Caki2 (cell line): ENCODE measurements around the gene SEMA5A. TPM values are rescaled to one million over a fixed set of nuclear protein-coding genes. Genes with fewer than 3 reads are reported as not detected.

ENCODE experiments used
- DNase-seq: peaks from one replicate; pipeline ENCODE4 v3.0.0-alpha.2; 2015; ENCODE audit warnings: low read depth
- in situ Hi-C: cut with HindIII; loops from 2 replicates; pipeline ENCODE4 v1.10.0; 2016; ENCODE audit warnings: low sequenced_read_pairs, low pct_unique_long_range_greater_than_20kb, mixed read lengths
- total RNA-seq: library from RNA; depleted of rRNA; stranded (reverse); fragments of >200 nt; shearing (Covaris generic); gene quantifications from 2 replicates; pipeline ENCODE4 v1.2.3, GENCODE V29; 2014; ENCODE audit warnings: low replicate concordance

Gene SEMA5A
- total RNA-seq, 1 experiment from 2014 or later: 0.57 TPM

DNA sequence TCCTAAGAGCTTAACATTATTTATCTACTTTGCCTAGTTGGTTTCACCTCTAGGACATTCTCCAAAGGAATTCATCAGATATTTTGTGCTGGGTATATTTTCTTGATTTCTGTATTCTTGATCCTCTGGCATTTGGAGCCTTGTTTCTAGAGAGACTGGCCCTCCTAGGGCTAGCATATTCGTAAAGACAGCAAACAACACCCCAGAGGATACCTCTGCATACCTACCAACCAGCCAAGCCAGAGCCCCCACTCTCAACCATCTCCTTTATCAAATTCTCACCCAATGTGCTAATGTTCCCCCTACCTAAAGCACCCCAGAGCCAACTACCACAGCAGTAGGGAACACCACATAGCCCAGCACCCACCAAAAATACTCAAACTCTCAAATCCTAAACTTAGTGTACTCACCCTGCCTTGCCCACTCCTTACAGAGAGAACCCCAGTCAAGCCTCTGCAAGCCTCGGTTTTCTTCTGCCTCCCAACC, 149.5 kb downstream of the SEMA5A start:
- in situ Hi-C loops: no loop called here
- DNase-seq: no peak

GRCh38 chr5:9395706-9396105, 150.2 kb downstream of the SEMA5A start:
- DNase-seq: no peak
- in situ Hi-C loops: no loop called here

DNA sequence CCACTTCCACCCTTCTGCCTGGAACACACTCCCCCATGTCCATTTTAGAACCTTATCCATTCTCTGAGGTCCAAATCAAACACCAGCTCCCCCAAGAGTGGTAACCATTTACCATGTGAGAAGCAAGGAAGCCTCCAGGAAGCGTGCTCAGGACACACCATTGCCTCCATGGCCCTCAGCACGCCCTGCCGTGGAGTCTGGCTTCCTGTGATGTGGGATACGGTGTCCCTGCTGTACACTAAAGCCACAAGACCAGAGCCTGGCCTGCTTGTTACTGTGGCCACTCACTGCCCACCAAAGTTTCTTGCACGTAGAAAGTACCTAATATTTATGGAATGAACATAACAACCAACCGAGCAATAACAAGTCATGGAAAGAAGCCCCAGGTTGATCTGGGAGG, 151.7 kb downstream of the SEMA5A start:
- DNase-seq: no peak
- in situ Hi-C loops: no loop called here

DNA sequence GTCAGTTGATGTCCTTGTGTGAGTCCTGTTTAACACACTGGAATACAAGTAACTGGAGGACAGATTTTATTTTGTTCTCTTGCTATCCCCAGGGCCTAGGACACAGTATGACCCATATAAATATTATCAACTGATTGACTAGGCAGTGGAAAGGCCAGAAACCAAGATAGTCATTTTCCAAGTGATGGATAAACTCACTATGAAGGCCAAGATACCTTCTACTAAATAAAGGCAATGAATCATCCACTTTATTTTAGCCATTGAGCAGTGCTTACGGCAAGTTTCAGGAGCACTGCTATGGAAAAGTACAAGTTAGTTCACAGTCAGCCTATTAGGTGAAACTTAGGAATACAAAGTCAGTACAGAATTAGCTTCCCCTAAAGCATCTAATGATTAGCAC, 153.2 kb downstream of the SEMA5A start:
- DNase-seq: no peak

GRCh38 chr5:9391080-9391479, 154.8 kb downstream of the SEMA5A start:
- no peak for DNase-seq
- in situ Hi-C loops: no loop called here

More for the DNA sequence above, 153.2 kb downstream of the SEMA5A start:
- in situ Hi-C loops: no loop called here

DNA sequence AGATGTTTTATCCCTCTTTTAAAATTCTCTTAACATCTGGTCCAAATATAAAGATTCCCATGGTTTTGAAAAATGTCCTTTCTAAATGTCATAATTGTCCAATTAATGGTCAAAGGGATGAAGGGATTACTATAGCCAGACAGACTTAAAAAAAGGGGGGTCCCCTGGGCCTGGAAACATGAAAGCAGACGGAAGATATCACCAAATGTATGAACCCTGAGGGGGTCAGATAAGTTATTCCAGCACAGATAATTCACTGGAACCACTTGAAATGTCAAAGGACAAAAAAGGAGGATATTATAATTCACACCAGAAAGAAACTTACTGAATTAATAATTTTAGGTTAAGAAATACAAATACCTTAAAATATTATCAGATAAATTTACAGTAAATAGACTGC, 155.8 kb downstream of the SEMA5A start:
- in situ Hi-C loops: no loop called here
- no peak for DNase-seq

DNA sequence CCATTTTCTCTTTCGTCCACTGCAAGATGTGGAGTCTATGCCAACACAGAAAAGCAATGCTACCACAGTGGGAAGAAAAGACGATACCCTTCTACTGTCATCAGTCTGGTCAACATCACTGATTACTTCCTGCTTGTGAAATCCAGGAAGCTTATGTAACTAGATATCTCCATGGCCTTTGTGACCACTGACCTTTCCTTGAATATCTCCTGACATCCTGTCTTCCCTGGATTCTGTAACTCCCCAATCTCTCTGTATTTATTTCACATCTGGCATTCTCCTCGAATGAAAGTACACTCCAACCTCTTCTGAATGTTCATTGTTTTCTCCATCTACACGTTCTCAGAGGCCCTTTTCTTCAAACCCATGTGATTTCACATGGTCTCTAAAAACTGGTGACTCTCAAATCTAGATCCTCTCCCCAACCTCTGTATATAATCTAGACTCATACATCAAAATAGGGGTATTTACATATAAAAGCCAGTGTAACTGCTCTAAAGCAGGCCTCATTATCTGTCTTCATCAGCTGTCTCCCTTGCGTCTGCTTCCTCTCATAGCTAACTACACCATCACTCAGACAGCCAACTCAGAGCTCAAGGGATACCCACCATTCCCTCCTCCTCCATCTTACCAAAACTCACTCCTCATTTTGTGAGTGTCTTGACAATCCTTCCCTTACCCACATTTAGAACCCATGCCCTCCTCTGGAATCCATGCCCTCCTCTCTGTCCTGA, 156.8 kb downstream of the SEMA5A start:
- in situ Hi-C loops: no loop called here
- DNase-seq: no peak

GRCh38 chr5:9387879-9388278, 158.0 kb downstream of the SEMA5A start:
- no peak for DNase-seq
- in situ Hi-C loops: no loop called here

- in situ Hi-C loops: no loop called here
- DNase-seq: no peak
These were observed 158.9 kb downstream of the SEMA5A start for GRCh38 chr5:9386945-9387344.

DNA sequence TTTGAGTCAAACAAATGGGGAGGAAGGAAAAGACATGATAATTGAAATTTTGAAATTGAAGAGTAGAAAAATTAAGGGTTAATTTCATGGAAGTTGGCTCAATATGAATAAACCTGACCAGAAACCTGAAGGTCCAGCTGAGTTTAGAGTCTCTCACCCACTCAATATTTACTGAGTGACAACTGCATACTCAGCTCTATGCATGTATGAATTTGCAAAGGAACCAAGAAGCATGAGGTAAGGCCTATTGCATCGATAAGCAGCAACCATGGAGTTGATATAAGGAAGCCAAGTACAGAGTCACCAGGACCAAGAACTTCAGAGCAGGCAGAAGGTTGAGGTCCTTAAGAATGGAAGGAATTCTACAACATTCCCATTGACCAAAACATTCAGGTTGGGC, 163.4 kb downstream of the SEMA5A start:
- in situ Hi-C loops: no loop called here
- DNase-seq: no peak

DNA sequence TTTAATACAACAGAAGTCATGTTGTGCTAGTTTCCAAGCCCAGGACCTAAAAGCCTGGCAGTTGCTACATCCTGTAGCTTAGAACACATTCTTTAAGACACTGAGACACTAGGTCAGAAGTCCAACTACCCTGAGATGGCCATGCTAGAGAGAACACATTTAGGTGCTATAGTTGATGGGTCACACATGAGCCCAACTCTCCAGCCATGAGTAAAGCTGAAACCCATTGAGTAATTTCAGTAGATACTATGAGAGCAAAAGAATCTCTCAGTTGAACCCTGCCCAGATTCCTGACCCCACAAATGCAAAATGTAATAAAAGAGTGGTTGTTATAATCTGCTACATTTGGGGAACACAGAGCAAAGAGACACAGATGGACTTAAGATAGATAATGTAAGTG, 164.4 kb downstream of the SEMA5A start:
- DNase-seq: no peak
- in situ Hi-C loops: no loop called here

DNA sequence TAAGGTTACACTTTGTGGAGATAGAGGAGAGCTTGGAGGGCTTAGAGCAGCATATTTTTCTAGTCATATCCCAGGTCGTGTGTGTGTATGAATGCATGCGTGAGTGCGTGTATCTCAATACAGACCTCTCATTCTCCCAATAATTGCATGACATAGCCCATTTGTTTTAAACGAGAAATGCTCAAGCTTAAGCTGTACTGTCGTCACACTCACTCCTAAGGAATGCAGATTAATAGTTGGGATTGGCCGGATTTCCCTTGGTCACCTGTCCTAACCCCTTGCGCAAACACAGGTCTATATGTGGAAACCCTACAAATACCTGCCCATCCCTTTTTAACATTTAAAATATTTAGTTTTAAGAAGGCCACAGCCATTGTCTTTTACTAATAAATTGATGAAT, 165.8 kb downstream of the SEMA5A start:
- in situ Hi-C loops: no loop called here
- DNase-seq: no peak

DNA sequence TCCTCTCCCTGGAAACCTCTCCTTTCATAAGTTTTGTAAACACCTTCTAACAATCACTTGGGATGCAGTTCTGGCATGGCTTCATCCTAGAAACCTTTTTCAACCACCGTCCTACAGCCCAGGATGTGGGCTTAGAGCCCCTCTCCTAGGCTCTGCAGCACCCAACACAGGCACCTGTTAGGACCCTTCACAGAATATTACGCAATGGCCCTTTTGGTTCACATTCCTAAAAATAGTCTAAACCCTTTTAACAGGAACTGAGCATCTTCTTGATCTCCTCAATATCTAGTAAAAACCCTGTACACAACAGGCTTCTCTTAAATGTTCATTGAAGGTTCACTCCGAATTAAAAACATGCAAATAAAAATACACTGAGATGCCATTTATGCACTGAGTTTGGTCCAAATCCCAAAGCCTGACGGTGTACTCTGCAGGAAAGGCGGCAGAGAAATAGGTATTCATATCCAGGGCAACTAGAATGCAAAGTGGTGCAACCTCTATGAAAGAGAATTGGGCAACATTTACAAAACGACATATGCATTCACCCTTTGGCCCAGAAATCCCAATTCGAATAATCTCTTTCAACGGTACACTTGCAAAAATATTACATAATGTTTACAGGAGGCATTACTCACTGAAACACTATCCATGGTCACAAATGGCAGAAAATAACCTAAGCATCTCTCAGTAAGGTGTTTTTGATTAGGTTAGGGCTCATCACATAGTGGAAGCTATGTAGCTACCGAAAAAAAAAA, 169.3 kb downstream of the SEMA5A start:
- DNase-seq: no peak
- in situ Hi-C loops: no loop called here

DNA sequence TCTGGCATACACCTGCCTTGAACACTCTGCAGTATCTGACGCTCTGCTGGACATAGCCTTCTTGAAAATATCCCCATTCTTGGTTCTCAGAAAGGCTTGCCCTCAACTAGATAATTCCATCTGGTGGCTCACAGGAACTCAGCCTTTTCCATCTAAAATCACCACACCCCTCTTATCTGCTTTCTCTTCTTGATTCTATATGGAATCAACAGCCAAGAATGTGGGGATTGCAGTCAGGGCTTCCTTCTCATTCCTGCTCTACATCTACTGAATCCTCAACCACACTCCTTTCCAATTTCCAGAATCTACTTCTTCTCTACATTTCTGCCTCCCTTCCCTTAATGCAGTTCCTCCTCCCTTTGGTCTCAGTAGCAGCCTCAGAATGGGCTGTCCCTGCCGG, 170.1 kb downstream of the SEMA5A start:
- DNase-seq: no peak
- in situ Hi-C loops: no loop called here

GRCh38 chr5:9374025-9374424, 171.8 kb downstream of the SEMA5A start:
- DNase-seq: no peak
- in situ Hi-C loops: no loop called here

- in situ Hi-C loops: no loop called here
- no peak for DNase-seq
These were observed 172.3 kb downstream of the SEMA5A start for GRCh38 chr5:9373571-9373970.

DNA sequence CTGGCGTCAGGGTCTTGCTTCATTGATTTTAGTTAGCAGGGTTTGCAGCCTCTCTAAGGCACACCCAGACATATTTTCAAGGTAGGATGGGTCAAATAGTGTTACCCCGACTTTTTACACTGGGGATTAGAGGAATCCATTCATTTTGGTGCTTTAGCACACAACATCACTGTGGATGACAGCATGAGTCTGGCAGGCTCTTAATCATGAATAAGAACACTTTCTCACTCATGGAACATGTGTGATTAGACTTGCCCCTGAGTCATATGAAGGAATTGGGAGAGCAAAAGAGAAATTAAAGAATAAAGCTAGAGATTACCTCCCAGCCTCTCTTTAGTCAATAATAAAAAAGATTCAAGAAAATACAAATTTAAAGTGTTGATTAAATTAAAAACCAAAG, 175.6 kb downstream of the SEMA5A start:
- no peak for DNase-seq
- in situ Hi-C loops: no loop called here

DNA sequence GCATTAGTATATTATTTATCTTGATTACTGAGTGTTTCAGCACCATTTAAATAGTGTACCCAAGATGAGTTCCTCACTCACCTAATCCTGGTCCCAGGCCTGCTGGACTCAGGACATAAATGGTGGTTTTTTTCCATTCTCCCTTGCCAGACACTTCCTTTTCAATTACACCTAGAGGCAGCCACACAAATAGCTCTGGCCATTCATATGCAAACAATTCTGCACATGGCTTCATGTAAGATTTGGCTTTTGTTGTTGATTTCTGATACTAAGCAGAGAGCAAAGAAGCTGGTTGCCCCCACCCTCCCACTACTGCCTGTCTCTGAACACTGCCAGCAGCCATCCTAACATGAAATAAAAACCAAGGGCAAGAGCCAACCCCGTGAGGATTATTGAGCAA, 180.4 kb downstream of the SEMA5A start:
- in situ Hi-C loops: no loop called here
- no peak for DNase-seq

DNA sequence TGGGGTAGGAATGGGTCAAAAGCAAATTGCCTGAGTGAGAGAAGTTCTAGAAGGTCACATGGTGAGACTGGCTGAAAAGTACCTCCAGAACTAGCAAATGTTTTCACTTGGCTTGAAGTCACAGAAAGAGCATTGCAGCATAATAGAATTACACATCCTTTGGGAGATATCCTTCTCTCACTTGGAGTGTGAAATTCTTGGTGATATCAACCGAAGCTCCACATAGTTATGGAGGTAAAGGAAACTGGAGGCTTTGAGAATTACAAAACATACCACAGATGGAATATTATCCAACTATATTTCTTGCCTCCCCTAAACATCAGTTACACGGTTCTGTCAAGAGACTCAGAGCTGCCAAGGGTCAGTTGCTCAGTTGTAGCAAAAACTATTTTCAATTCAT, 182.4 kb downstream of the SEMA5A start:
- no peak for DNase-seq
- in situ Hi-C loops: no loop called here

- DNase-seq: no peak
- in situ Hi-C loops: no loop called here
These were observed 182.8 kb downstream of the SEMA5A start for GRCh38 chr5:9363026-9363425.
